HEK293 (cell line): Measurements from ENCODE around the gene PSMG1.

Source experiments
- CTCF ChIA-PET: fragments of 350-600 bp; formaldehyde crosslinking; extraction: SDS; loops from one replicate; lab custom pipeline; 2021; ENCODE audit warnings: antibody characterized with exemption; lab: Yijun Ruan, JAX
- POLR2A ChIA-PET: fragments of 300-600 bp; formaldehyde crosslinking; extraction: SDS; loops from one replicate; lab custom pipeline; 2020; ENCODE audit warnings: antibody characterized with exemption, inconsistent platforms; lab: Yijun Ruan, JAX
- H3K27ac ChIP-seq: fragments of 200-500 bp; sonication (Bioruptor generic); 2 replicates; pipeline ENCODE4 v1.5.1; 2014; ENCODE audit warnings: low read depth, low read length, control low read depth, inconsistent platforms; ENCODE audit errors: extremely low read depth
- H3K36me3 ChIP-seq, 2 experiments: fragments of 200-500 bp in 1 of 2; sonication (Bioruptor generic) in 1 of 2; 1 replicate in 1 of 2; 2 replicates in 1 of 2; pipeline ENCODE4 v1.5.1; 2014 to 2017; ENCODE audit warnings: inconsistent platforms in 2 of 2, low read length in 2 of 2; ENCODE audit not compliant: control insufficient read depth in 2 of 2, insufficient read depth in 1 of 2
- H3K4me1 ChIP-seq: fragments of 200-500 bp; sonication (Bioruptor generic); 2 replicates; pipeline ENCODE4 v1.5.1; 2014; ENCODE audit warnings: mild to moderate bottlenecking, low read length, inconsistent platforms; ENCODE audit not compliant: control insufficient read depth, insufficient read depth
- H3K4me3 ChIP-seq: 2 replicates; pipeline ENCODE4 v1.5.1; 2011; ENCODE audit warnings: low read depth, mild to moderate bottlenecking, control low read depth, low read length, moderate library complexity
- H3K9me3 ChIP-seq: fragments of 200-500 bp; sonication (Bioruptor generic); 2 replicates; pipeline ENCODE4 v1.5.1; 2014; ENCODE audit warnings: low read depth, low read length, inconsistent platforms; ENCODE audit not compliant: control insufficient read depth, insufficient read depth
- GFI1B ChIP-seq: fragments of 450-650 bp; formaldehyde crosslinking; IDR thresholded peaks from 2 replicates; pipeline ENCODE4 v1.5.1; 2016; ENCODE audit warnings: missing biosample characterization, missing genetic modification characterization
- GLI2 ChIP-seq: fragments of 450-650 bp; formaldehyde crosslinking; IDR thresholded peaks from 2 replicates; pipeline ENCODE4; 2017; ENCODE audit warnings: missing biosample characterization, missing genetic modification characterization, low read depth, borderline replicate concordance
- HOXA7 ChIP-seq: sonication (generic); formaldehyde crosslinking; IDR thresholded peaks from 2 replicates; pipeline ENCODE4 v1.8.1; 2022; ENCODE audit warnings: missing genetic modification reagents, borderline replicate concordance
- KLF10 ChIP-seq: fragments of 450-650 bp; IDR thresholded peaks from 2 replicates; pipeline ENCODE4 v1.5.1; 2018; ENCODE audit warnings: missing biosample characterization, mild to moderate bottlenecking, missing genetic modification characterization
- OSR2 ChIP-seq: fragments of 450-650 bp; formaldehyde crosslinking; IDR thresholded peaks from 2 replicates; pipeline ENCODE4 v1.5.1; 2016; ENCODE audit warnings: missing biosample characterization, missing genetic modification characterization
- PRDM1 ChIP-seq: fragments of 450-650 bp; formaldehyde crosslinking; IDR thresholded peaks from 2 replicates; pipeline ENCODE4; 2016; ENCODE audit warnings: missing biosample characterization, missing genetic modification characterization
- SP7 ChIP-seq: fragments of 450-650 bp; formaldehyde crosslinking; IDR thresholded peaks from 2 replicates; pipeline ENCODE4 v1.5.1; 2016; ENCODE audit warnings: missing biosample characterization, missing genetic modification characterization
- TRIM28 ChIP-seq: IDR thresholded peaks from 2 replicates; pipeline ENCODE4 v1.6.1; 2011; ENCODE audit warnings: low read length, control low read depth, borderline replicate concordance
- ZBTB20 ChIP-seq: fragments of 450-650 bp; formaldehyde crosslinking; IDR thresholded peaks from 2 replicates; pipeline ENCODE4 v1.5.1; 2016; ENCODE audit warnings: missing biosample characterization, missing genetic modification characterization
- ZBTB26 ChIP-seq: fragments of 450-650 bp; formaldehyde crosslinking; optimal IDR thresholded peaks from 2 replicates; pipeline ENCODE3; 2016; ENCODE audit warnings: missing biosample characterization, mild to moderate bottlenecking, missing genetic modification characterization
- ZBTB48 ChIP-seq: fragments of 450-650 bp; formaldehyde crosslinking; IDR thresholded peaks from 2 replicates; pipeline ENCODE4 v1.5.1; 2016; ENCODE audit warnings: missing biosample characterization, missing genetic modification characterization
- ZBTB6 ChIP-seq: fragments of 450-650 bp; formaldehyde crosslinking; IDR thresholded peaks from 2 replicates; pipeline ENCODE4 v1.5.1; 2017; ENCODE audit warnings: missing biosample characterization, missing genetic modification characterization
- ZFP69B ChIP-seq: fragments of 450-650 bp; formaldehyde crosslinking; IDR thresholded peaks from 2 replicates; pipeline ENCODE4 v1.5.1; 2016; ENCODE audit warnings: missing biosample characterization, missing genetic modification characterization
- ZNF354C ChIP-seq: fragments of 450-650 bp; formaldehyde crosslinking; IDR thresholded peaks from 2 replicates; pipeline ENCODE4 v1.5.1; 2016; ENCODE audit warnings: missing biosample characterization, missing genetic modification characterization, low read depth, borderline replicate concordance
- ZNF366 ChIP-seq: fragments of 450-650 bp; formaldehyde crosslinking; conservative IDR thresholded peaks from 2 replicates; pipeline ENCODE4 v1.5.1; 2016; ENCODE audit warnings: missing biosample characterization, missing genetic modification characterization
- ZNF518A ChIP-seq: fragments of 450-650 bp; formaldehyde crosslinking; conservative IDR thresholded peaks from 2 replicates; pipeline ENCODE4 v1.5.1; 2016; ENCODE audit warnings: low read depth, missing biosample characterization, missing genetic modification characterization
- ZNF530 ChIP-seq: fragments of 450-650 bp; formaldehyde crosslinking; IDR thresholded peaks from 2 replicates; pipeline ENCODE4 v1.5.1; 2016; ENCODE audit warnings: low read depth, missing biosample characterization, missing genetic modification characterization
- ZNF549 ChIP-seq: fragments of 450-650 bp; IDR thresholded peaks from 2 replicates; pipeline ENCODE4 v1.5.1; 2018; ENCODE audit warnings: missing biosample characterization, missing genetic modification characterization, mild to moderate bottlenecking, inconsistent platforms, moderate library complexity
- ZNF623 ChIP-seq: fragments of 450-650 bp; formaldehyde crosslinking; IDR thresholded peaks from 2 replicates; pipeline ENCODE4 v1.5.1; 2016; ENCODE audit warnings: missing biosample characterization, missing genetic modification characterization
- ZSCAN30 ChIP-seq: fragments of 450-650 bp; IDR thresholded peaks from 2 replicates; pipeline ENCODE4 v1.5.1; 2018; ENCODE audit warnings: missing biosample characterization, mild to moderate bottlenecking, missing genetic modification characterization, moderate library complexity

PSMG1 gene

GRCh38 chr21:39218082-39218409 is 34.8 kb upstream of the PSMG1 start:
- TF ChIP-seq ZNF530 (no peak), ZSCAN30 (no peak)
- H3K27ac ChIP-seq, result no peak overlapping the region
- no peak overlapping the region for H3K4me3 ChIP-seq
- H3K36me3 ChIP-seq, result peaks cover 27 to 65% of the 10 kb centered on the region in 2 experiments
- ChIA-PET CTCF (interaction anchor here (0.6 to 1.8 kb wide), 3 partner anchors 17 to 223 kb away, joined by 3 to 6 read pairs (median 5); no protein-coding TSS in a partner anchor), POLR2A (interaction anchor here (0.7 kb wide), 1 partner anchor 39 kb away, joined by 3 read pairs; no protein-coding TSS in a partner anchor)
- H3K9me3 ChIP-seq, result no peaks in the 10 kb centered on the region
- no peaks in the 10 kb centered on the region for H3K4me1 ChIP-seq

GRCh38 chr21:39217356-39218081 is 34.3 kb upstream of the PSMG1 start:
- H3K36me3 ChIP-seq, result peaks cover 27 to 65% of the 10 kb centered on the region in 2 experiments
- ChIA-PET POLR2A (no interaction called here), CTCF (interaction anchor here (0.6 to 0.7 kb wide), 2 partner anchors 17 to 173 kb away, joined by 3 to 6 read pairs; no protein-coding TSS in a partner anchor)
- no peaks in the 10 kb centered on the region for H3K9me3 ChIP-seq
- no peak for TF ChIP-seq ZNF366 (tag by site-specific recombination)
- peak; percentile 67 for TF ChIP-seq PRDM1 (tag by site-specific recombination)
- TF ChIP-seq OSR2, result 0 out of 2 replicates have a peak, but pooled peaks have one; percentile 8
- H3K4me3 ChIP-seq, result no peak overlapping the region
- H3K27ac ChIP-seq, result no peak overlapping the region
- H3K4me1 ChIP-seq, result no peaks in the 10 kb centered on the region

GRCh38 chr21:39216290-39216689 is 33.0 kb upstream of the PSMG1 start:
- ChIA-PET CTCF (no interaction called here), POLR2A (no interaction called here)
- peaks cover 20 to 61% of the 10 kb centered on the region in 2 experiments for H3K36me3 ChIP-seq
- TF ChIP-seq TRIM28 (no peak), ZBTB48 (tag by site-specific recombination) (no peak), ZNF549 (tag by site-specific recombination) (no peak), ZBTB26 (tag by site-specific recombination) (no peak), ZBTB20 (tag by site-specific recombination) (no peak), ZFP69B (tag by site-specific recombination) (no peak), SP7 (no peak), ZNF518A (no peak), KLF10 (tag by site-specific recombination) (no peak), GLI2 (tag by site-specific recombination) (no peak), ZSCAN30 (no peak), ZBTB6 (no peak), ZNF354C (no peak), ZNF623 (tag by site-specific recombination) (no peak), GFI1B (no peak), HOXA7 (CRISPR knock-in tag) (no peak)
- no peak overlapping the region for H3K27ac ChIP-seq
- no peaks in the 10 kb centered on the region for H3K9me3 ChIP-seq
- no peaks in the 10 kb centered on the region for H3K4me1 ChIP-seq
- H3K4me3 ChIP-seq, result no peak overlapping the region
